ENCODE results near the gene RPL22.
"Not testable (repeated sequence)": the region's sequence is repeated elsewhere in the genome, so short reads cannot be mapped to it uniquely, and the experiment has no call there.

Gene RPL22

DNA sequence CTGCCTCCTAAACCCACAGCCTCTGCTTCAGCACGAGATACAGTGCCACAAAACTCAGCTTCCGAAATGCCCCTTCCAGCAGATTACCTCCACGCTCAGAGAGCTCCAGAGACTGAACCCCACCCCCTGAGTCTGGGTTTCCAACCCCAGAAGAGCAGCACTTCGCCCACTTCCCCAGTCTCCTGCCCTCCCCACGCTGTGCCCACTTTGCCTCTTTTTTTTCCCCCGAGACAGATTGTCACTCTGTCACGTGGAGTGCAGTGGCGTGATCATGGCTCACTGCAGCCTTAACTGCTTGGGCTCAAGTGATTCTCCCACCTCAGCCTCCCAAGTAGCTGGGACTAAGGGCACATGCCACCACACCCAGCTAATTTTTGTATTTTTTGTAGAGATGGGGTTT lies 26.3 kb upstream of the RPL22 start:
- no peak for DNase-seq

DNA sequence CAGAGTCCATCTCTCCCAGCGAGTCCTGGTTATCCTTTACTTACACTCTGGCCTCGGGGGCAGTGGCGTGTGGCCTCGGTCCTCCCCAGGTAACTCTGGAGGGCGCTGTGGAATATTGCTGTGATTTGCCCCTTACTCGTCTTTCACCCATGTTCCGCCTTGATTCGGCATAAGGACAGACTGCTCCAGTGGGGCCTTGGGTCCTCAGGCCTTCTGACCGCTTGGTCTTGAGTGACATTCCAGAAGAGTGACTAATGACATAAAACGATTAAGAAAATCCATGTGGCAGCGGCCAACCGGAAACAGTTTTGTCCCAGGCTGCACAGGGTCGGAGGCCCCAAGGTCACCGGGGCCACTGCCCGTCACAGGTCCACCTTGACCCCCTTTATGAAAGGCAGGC lies 25.3 kb upstream of the RPL22 start:
- no peak for DNase-seq

DNA sequence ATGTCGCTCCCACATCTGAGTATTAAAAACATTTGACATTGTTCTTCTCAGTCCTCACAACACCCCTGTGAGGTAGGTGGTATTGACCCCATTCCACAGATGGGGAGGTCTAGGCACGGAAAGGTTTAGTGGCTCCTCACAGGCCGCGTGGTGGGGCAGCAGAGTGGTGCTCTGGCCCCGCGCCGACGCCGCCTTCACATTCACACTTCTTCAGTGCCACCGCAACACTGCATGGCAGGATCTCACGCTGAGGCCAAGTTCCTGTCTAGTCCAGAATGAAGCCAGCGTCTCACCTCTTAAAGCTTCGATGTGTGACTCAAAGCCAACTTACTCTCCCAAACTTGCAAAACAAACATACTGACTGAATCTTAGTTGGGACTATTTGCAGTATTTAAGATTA lies 24.2 kb upstream of the RPL22 start:
- DNase-seq = no peak

DNA sequence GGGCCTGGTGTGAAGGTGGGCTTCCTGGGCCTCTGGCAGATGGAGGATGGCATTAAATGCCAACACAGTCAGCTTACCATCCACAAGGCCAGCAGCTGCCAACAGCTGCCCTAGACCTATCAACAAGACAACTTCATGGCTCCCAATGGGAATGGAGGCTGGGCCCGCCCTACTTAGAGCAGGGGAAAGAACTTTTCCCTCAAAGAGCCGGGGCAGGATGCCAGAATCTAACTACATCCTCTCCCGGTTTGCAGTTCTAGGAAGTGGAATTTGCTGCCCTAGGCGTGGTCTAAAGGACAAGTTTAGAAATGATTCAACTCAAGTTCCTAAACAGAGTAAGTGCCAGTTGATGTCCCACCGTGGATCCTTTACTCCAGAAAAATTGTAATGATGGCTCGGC lies 23.2 kb upstream of the RPL22 start:
- DNase-seq = no peak

DNA sequence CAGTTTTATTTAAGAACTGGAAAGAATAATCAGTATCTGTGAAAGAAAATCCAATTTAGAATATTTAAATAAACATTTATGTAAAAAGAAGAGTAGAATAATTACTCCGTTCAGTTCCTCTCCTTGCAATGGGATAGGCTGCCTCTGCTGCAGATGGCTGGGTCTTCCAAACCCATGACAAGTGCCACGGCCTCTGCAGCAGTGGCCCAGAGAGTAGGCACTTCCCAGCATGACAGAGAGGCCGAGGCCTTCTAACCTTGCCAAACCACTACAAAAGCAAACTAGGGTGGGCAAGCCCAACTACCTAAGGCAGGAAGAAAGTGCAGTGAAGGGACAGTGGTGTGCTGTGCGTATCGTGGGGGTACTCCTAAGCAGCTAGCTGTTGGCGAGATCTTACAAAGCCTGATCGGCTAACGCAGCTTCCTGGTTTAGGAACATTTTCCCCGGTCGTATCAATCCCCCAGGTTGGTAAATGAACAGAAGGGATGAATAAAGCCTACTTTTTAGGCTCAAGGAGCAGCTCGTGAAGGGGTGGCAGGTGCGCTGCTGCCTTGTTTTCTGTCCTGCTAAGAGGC lies 21.9 kb upstream of the RPL22 start:
- no peak for DNase-seq

DNA sequence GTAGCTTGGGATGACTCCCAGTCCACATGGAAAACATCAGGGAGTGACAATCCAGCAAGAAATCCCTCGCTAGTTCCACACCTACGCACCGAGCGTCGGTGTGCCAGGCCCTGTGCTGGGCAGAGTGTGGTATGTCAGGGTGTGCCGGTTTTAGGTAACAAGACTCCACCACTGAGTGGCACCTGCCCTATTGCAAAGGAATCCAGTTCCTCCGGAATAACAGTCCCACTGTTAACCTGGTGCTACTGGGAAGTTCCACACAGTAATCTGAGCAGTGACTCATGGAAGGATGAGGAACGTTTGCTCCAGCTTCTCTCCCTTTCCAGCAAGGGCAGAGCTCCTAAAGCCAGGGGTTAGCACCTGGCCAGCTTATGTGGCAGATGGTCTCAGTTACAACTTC lies 20.8 kb upstream of the RPL22 start:
- no peak for DNase-seq

DNA sequence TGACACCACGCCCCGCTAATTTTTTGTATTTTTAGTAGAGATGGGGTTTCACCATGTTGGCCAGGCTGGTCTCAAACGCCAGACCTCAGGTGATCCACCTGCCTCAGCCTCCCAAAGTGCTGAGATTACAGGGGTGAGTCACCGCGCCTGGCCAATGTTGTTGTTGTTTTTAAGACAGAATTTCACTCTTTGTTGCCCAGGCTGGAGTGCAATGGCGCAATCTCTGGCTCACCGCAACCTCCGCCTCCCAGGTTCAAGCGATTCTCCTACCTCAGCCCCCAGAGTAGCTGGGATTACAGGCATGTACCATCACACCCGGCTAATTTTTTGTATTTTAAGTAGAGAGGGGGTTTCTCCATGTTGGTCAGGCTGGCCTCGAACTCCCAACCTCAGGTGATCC lies 20.2 kb upstream of the RPL22 start:
- not testable (repeated sequence) for DNase-seq

DNA sequence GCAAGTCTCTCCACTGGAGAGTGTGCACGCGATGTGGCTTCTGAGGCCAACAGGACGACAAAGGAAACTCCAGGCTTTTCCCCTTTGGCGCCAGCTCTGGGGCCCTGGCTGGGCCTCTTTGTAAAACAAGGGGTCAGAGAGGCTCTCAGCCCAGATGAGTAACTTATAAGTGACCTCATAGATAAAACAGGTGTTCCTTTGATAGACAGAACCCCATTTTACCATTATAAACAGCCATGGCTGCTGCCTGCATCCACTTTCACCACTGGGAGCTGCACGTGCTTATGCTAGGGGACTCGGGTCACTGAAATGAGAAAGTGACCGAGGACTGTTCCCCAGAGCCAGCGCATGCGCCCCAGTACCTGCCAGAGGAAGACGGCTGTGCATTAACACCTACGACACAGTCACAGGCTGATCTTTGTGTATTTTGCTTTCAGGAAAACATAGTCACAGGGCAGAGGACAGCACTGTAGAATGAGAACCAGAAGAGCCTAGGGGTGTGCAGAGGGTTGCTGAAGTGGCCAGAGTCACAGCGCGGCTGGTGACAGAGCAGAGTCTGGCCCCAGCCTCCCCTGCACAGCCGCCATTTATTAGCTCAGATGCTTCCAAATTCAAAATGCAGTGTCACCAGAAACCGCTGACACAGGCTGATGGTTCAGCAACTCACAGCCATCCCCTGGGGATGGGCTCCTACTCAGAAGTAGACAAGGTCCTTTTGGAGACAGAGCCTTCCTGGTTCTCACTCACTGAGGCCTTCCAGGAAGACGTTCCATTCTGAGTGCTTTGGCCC lies 19.2 kb upstream of the RPL22 start:
- DNase-seq = no peak

DNA sequence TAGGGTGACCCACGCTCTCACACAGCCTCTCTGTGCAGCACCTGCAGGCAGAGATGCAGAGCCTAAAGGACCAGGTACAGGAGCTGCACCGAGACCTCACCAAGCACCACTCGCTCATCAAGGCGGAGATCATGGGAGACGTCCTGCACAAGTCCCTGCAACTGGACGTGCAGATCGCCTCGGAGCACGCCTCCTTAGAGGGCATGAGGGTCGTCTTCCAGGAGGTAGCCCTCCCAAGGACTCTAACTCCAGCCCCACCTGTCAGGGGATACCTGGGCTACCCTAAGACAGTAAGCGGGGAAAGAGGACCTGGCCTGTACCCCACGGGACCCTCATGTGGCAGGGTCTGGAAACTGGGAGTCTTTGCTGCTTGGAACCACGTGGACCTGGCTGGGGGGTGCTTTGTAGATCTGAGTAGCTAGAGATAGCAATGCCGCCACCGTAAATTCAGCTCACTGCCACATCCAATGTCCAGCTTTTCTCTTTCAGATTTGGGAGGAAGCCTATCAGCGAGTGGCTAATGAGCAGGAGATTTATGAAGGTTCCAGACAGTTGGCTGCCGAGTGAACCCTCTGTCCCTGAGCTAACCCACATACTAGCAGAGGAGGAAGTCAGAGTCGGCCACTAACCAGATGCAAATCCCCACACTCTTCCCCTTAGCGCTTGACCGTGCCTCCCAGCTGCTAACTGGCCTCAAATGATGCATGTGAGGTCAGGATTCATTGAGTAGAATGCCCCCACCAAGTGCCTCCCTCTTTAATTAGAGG lies 13.0 kb upstream of the RPL22 start:
- DNase-seq = no peak

DNA sequence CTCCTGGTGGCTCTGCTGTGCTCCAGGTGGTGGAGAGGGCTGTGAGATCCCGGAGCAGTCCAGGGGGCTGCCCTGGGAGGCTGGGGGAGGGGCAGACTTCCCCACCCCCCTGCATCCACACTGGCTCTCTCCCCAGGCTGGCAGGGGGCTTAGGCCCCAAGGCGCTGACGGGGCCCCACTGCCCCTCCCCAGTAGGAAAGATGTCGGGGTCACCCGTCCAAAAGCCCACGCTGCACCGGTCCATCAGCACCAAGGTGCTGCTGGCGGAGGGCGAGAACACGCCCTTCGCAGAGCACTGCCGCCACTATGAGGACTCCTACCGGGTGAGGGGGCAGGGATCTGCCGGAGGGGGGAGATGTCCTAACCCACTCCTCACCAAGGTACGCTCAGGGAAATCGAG lies 12.3 kb upstream of the RPL22 start:
- no peak for DNase-seq

DNA sequence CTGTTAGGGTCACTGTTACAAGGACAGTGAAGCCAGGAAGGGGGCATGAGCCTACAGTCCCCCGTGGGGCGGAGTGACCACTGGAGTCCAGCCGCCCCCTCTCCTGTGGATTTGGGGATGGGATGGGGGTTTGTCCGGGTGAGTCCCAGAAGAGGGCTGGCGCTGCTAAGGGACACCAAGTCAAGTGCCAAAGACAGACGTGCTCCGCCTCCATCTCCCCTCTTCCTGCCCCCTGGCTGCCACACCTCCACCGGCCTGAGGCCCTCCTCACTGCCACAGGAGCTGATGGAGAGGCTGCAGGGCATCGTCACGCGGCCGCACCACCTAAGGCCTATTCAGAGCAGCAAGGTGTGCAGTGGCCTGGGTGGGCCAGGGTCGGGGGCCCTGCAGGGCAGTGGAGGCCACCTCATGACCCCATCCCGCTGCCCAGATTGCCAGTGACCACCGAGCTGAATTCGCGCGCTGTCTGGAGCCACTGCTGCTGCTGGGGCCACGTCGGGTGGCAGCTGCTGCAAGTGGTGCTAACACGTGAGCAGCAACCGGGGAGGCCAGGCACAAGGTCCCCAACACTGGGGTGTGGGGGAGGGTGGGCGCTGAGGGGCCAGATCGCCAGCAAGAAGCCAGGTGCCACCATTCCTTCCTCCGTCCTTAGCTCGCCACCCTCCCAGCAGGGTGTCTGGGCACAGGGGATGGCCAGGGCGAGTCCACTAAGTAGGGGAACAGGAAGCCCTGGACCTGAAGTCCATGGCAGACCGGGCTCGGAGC lies 11.4 kb upstream of the RPL22 start:
- no peak for DNase-seq

DNA sequence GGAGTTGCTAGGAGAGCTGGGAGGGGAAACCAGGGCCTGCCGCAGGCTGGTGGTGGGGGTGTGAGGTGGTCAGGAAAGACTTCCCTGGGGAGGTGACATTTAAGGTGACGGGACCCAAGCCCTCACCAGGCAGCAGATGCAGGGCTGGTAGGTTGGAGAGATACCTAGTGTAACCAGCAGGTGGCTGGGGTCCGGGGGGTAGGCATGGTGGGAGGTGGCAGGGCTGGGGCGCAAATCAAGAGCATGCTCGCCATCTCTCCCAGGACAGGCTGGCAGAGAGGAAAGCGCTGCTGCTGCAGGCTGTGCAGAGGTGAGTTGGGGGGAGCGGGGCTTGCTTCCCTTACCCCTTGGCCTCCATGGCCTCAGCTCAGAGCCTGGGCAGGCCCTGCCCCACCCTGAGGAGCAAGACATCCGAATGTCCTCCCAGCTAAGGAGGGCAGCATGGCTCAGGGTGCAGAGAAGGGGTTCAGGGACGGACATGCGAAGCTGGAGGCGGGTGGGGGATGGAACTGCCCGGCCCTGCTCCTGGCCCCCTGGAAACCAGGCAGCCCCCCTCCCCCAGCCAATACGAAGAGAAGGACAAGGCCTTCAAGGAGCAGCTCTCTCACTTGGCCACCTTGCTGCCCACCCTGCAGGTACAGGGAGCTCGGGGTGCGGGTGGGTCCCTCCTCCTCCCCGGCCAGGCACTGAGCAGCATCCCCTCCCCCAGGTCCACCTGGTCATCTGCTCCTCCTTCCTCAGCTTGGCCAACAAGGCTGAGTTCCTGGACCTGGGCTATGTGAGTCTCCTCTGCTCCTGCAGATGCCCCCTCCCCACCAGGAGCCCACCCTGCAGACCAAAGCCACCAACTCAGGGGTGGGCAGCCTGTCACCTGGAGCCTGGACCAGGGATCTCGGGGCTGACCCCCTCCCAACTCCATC lies 10.5 kb upstream of the RPL22 start:
- DNase-seq = no peak

DNA sequence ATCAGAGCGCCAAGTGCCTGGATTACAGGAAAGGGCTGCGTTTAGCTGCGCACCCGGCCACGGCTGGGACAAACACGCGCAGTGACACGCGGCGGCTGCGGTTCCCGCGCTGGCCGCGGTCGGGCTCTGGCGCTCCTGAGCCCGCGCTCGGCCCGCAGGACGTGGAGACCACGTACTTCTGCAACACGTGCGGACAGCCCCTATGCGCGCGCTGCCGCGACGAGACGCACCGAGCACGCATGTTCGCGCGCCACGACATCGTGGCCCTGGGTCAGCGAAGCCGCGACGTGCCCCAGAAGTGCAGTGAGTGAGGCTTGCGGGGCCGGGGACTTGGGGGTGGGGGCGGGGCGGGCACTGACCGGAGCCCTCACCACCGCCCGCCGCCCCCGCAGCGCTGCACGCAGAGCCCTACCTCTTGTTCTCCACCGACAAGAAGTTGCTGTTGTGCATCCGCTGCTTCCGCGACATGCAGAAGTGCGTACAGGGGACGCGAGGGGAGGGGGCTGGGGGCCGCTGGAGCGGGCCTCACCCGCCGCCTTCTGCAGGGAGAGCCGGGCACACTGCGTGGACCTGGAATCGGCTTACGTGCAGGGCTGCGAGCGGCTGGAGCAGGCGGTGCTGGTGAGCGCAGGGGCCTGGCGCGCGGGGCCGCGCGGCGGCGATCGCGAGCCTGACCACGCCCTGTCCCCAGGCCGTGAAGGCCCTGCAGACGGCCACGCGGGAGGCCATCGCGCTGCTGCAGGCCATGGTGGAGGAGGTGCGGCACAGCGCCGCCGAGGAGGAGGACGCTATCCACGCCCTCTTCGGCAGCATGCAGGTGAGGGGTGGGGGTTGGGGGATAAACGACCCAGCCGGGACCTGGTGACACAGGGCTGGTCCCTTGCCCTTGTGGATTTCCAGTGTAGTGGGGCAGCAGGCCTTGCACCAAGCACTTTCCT lies 9.6 kb upstream of the RPL22 start:
- DNase-seq = no peak

DNA sequence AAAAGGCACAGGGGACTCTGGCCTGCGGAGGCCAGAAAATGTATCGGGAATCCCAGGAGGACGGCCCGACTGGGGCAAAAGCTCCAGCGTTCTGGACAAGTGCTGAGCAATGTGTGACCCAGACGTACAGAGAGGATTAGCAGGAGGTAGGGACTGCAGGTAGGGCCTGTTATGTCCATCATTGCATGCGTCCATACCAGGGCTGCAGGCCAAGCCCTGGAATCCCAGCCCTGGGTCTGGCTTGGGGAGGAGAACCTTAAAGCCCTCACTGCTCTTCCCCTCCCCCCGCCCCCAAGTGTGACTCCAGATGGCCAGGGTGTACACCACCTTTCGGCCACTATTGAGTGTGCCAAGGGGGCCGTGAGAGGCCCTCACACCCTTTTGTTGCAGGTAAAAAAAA lies 8.5 kb upstream of the RPL22 start:
- no peak for DNase-seq

DNA sequence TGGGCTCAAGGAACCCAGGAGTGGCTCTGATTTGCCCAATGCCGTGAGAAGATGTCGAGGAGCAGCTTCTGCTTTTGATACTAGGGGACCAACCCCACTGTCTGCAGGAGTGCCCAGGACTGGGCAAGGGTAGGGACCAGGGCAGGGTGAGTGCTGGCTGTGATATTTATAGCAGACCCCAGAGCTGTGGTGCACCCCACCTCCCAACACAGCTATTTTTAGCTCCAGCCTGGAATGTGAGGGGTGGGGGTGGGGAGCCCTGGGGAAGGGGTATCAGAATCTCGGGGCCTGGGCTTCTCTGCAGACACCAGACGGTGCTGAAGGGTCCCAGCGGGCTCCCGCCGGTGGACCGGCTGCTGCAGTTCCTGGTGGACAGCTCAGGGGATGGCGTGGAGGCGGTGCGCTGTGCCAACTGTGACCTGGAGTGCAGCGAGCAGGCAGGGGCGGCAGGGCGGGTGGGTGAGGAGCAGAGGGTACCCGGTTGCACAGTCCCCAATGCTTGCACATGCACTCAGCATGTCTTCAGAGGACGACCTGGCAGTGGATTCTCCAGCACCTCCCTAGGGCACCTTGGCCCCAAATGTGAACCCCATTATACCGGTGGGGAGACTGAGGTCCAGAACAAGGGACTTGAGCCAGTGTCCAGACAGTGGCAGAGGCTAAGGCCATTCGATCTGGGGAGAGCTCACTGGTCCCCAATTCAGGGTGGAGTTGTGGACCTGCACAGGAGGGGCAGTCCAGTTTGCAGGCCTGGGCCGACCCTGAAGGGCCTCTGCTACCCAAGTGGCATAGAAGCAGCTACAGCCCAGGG lies 7.9 kb upstream of the RPL22 start:
- DNase-seq = no peak

DNA sequence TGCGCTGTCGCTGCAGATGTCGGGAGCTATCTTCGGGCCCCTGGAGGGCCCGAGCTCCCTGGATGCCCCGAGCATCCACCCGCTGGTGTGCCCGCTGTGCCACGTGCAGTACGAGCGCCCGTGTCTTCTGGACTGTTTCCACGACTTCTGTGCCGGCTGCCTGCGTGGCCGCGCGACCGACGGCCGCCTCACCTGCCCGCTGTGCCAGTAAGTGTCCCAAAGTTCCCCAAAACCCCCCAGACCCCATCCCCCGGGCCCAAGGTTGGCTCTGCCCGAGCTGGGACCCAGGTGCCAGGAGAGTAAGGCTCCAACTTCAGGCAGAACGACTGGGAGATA lies 7.1 kb upstream of the RPL22 start:
- DNase-seq = no peak

DNA sequence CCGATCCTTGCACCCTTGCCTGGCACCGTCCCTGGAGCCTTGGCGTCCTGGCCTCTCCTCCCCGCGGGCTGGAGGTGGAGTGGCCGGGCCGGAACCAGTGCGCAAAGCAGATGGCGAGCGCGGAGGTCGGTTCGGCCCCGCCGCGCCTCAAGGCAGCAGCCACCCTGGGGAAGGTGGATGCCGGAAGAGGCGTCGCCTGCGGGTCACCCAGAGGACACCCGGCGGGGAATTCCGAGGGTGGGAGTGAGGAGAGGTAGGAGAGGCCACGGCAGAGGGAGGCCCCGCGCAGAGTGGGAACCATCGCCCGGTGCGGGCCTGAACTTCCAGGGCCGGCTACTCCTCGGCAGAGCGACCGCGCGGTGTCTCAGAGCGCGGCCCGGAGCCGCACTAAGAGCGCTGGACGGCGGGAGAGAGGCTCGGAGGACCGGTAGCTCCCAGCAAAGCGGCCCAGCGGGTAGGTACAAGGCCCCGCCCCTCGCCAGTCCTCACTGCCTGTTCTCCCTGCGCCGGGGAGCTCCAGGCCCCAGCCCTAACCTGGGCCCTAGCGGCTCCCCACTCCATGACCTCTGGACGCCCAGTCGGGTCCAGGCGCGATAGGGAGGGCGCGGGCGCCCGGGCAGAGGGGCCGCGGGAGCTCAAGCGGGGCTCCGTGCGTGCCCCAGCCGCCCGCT lies 6.6 kb upstream of the RPL22 start, which contains the start of gene RNF207:
RNF207 (plus strand) TSS at position 271 of the 671 bp plus-strand sequence. CDS start 417 bp downstream, outside the sequence.
- no peak for DNase-seq

DNA sequence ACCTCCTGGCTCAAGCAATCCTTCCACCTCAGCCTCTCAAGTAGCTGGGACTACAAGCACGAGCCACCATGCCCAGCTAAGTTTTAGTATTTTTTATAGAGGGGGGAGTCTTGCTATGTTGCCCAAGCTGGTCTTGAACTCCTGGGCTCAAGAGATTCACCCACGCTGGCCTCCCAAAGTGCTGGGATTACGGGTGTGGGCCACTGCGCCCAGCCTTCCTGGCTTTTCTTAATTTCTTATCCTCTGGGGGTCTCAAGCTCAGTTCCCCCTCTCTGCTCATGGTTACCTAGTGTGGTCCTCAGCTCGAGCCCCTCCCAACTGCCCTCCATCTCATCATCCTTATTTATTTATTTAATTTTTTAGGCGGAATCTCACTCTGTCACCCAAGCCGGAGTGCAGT lies 2.9 kb upstream of the RPL22 start:
- no peak for DNase-seq

DNA sequence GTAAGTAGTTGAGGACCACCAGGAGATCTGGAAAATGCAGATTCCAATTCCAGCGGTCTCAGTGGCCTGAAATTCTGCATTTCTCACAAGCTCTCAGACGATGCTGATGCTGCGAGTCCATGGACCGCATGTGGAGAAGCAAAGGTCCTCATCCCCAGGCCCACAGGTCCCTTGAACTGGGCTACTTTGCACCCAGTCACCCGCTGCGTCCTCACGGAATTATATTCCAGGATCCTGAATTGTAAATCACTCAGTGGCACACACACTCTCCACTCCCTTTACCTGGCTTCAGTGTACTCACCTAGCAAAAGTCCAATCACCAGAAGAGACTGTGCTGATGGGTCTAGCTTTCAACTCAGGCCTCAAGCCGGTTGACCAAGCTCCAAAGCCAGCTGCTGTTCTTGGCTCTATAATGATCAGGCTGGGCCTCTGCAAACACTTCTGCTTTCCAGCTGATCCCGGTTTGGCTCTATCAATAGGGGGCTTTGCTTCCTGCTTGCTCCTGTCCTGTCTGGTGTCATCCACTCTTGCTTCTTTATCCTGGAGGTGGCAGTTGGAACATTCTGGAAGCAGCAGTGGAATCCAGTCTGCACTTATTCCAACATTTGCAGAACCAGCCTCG lies 904 bp upstream of the RPL22 start:
- no peak for DNase-seq
